NAMALWA (cell line): Measurements from ENCODE around the gene ERI3.

Source experiments
- DNase-seq: peaks from one replicate; pipeline ENCODE4 v3.0.0-alpha.2; 2015; ENCODE audit warnings: low spot score

The ERI3 gene

GRCh38 chr1:44236490-44237272, 118.4 kb downstream of the ERI3 start:
- no peak for DNase-seq

- DNase-seq, result no peak
Measured at GRCh38 chr1:44235808-44236207, 119.2 kb downstream of the ERI3 start.

- DNase-seq, result no peak
Measured at GRCh38 chr1:44233593-44233992, 121.5 kb downstream of the ERI3 start.

GRCh38 chr1:44230796-44231195, 124.3 kb downstream of the ERI3 start:
- DNase-seq, result no peak

GRCh38 chr1:44229435-44230167, 125.5 kb downstream of the ERI3 start:
- DNase-seq, result no peak

GRCh38 chr1:44228218-44228617, 126.8 kb downstream of the ERI3 start:
- no peak for DNase-seq

GRCh38 chr1:44227211-44227610, 127.8 kb downstream of the ERI3 start:
- DNase-seq, result no peak

- DNase-seq, result no peak
Measured at GRCh38 chr1:44225761-44226160, 129.3 kb downstream of the ERI3 start.

GRCh38 chr1:44223187-44223610, 131.9 kb downstream of the ERI3 start:
- no peak for DNase-seq

GRCh38 chr1:44222397-44223186, 132.5 kb downstream of the ERI3 start:
- no peak for DNase-seq

- no peak for DNase-seq
Measured at GRCh38 chr1:44221769-44222168, 133.3 kb downstream of the ERI3 start.

GRCh38 chr1:44220755-44221154, 134.3 kb downstream of the ERI3 start:
- DNase-seq, result no peak

- no peak for DNase-seq
Measured at GRCh38 chr1:44220001-44220751, 134.9 kb downstream of the ERI3 start.

GRCh38 chr1:44219301-44219626, 135.8 kb downstream of the ERI3 start:
- DNase-seq, result no peak

- no peak for DNase-seq
Measured at GRCh38 chr1:44218503-44219300, 136.4 kb downstream of the ERI3 start.

GRCh38 chr1:44217809-44218410, 137.1 kb downstream of the ERI3 start:
- DNase-seq, result peak; percentile 83

GRCh38 chr1:44213222-44214112, 141.6 kb downstream of the ERI3 start, which contains the start of gene DMAP1:
TSS of gene DMAP1 (plus strand) at chr1:44213471. CDS start at chr1:44213754, 283 bp downstream.
- DNase-seq, result peak; percentile 86

- no peak for DNase-seq
Measured at GRCh38 chr1:44212355-44213221, 142.5 kb downstream of the ERI3 start.

GRCh38 chr1:44210595-44210994, 144.5 kb downstream of the ERI3 start:
- no peak for DNase-seq
